ENCODE measurements around the gene MOGAT1. TPM values are rescaled to one million over a fixed set of nuclear protein-coding genes. Genes with fewer than 3 reads are reported as not detected.

The MOGAT1 gene
- total and polyA plus RNA-seq, 2 of the 8 experiments (the other 6 are each of a cell fraction or from before 2014, with no cell fraction given) = 0.11 to 0.67 TPM

DNA sequence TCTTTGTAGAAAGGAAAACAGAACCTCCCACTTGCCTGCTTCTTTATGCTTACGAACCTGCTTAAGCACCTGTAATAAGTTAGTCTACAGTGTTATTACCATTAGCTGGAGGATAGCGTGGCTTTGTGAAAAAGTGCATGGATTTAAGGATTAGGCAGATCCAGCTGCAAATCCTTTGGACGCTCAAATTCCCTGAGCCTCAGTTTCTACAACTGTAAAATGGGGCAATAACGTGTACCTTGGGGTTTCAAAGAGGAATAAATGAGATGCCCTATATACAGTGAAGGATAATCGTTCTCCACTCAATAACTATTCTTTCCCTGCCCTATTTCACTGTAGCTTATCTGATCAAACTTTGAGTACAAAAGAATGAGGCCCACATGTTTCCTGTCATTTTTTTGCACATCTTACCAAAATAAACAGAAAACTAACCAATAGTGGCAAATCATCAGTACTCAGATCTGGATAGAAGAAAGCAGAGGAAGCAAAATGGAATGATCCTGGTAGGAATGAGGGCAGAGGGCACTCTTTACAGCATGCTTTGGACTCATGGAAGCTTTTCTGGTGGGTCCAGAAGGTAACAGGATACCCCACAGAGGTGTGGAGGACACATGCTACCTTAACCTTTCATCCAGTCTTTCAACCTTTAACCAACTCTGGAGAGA lies 14.8 kb downstream of the MOGAT1 start (continued):
- TF ChIP-seq ATF2 (IDR thresholded peaks at IDR 0.05; ENCODE audit: low read length) (no peak), RBBP5 (IDR thresholded peaks at IDR 0.05; ENCODE audit: borderline replicate concordance, low read depth, low read length) (no peak), EZH2 (IDR thresholded peaks at IDR 0.05; ENCODE audit: low read depth, low read length, severe bottlenecking) (no peak), NANOG (IDR thresholded peaks at IDR 0.05; ENCODE audit: insufficient read depth, low read depth, low read length, poor library complexity, severe bottlenecking) (no peak)
